C4-2B (cell line): ENCODE measurements around the gene GALNT17.

Experiments used
- ZFX ChIP-seq: fragments of 450-650 bp; IDR thresholded peaks from 2 replicates; pipeline ENCODE4 v1.6.1; 2017
- TF ChIP-seq, protein P1 (sequence below): fragments of 450-650 bp; conservative IDR thresholded peaks from 2 replicates; pipeline ENCODE4 v1.5.1; 2017; ENCODE audit warnings: mild to moderate bottlenecking

DNA sequence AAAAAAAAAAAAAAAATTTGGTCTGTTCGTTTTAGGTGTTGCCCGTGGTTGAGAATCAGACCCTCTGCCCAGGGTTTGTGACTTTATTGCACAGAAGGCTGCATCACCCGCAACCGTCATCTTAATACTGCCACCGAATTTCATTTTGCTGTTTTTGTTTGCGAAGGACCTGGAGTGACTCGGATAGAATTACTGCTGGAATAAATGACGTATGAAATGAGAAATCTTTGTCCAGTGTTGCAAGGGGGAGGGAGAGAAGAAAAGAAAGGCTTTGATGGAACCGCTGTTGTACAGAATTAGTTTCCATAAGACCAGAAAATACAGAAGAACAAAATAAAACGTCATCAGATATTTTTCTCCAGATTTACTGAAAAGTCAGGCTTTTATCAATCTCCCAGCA, 103.3 kb downstream of the GALNT17 start:
- TF ChIP-seq, protein P1, sequence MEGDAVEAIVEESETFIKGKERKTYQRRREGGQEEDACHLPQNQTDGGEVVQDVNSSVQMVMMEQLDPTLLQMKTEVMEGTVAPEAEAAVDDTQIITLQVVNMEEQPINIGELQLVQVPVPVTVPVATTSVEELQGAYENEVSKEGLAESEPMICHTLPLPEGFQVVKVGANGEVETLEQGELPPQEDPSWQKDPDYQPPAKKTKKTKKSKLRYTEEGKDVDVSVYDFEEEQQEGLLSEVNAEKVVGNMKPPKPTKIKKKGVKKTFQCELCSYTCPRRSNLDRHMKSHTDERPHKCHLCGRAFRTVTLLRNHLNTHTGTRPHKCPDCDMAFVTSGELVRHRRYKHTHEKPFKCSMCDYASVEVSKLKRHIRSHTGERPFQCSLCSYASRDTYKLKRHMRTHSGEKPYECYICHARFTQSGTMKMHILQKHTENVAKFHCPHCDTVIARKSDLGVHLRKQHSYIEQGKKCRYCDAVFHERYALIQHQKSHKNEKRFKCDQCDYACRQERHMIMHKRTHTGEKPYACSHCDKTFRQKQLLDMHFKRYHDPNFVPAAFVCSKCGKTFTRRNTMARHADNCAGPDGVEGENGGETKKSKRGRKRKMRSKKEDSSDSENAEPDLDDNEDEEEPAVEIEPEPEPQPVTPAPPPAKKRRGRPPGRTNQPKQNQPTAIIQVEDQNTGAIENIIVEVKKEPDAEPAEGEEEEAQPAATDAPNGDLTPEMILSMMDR = no peak
- TF ChIP-seq ZFX = no peak
